DMS153 treated with DMSO at 0.1 percent for 48 hours (cell line): ENCODE results near the gene ACSBG1.

ENCODE experiments used
- DNase-seq: peaks from one replicate; lab custom pipeline; 2025; ENCODE audit not compliant: unreplicated experiment; lab: John Stamatoyannopoulos, UW

ACSBG1 gene

DNA sequence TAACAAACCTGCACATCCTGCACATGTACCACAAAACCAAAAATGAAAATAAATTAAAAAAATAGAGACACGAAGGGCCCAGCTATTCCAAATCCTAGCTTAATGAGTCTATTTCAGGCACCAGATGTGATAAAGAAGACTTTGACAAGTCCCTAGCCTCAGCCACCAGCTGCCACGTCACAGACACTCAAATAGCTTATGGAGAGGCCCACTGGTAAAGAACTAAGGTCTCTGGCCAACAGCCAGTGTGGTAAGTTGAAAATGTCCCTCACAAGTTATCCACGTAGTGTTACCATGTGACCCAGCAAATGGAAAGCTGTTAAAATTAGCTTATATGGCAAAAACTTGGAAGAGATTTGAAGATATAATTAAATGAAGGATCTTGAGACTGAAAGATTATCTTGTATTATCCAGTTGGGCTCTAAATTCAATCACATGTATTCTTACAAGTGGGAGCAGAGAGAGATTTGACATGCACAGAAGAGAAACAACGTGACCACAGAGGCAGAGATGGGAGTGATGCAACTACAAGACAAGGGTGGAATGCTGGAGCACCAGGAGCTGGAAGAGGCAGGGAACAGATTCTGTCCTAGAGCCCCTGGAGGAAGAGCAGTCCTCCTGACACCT, 10.9 kb downstream of the ACSBG1 start:
- DNase-seq = no peak

DNA sequence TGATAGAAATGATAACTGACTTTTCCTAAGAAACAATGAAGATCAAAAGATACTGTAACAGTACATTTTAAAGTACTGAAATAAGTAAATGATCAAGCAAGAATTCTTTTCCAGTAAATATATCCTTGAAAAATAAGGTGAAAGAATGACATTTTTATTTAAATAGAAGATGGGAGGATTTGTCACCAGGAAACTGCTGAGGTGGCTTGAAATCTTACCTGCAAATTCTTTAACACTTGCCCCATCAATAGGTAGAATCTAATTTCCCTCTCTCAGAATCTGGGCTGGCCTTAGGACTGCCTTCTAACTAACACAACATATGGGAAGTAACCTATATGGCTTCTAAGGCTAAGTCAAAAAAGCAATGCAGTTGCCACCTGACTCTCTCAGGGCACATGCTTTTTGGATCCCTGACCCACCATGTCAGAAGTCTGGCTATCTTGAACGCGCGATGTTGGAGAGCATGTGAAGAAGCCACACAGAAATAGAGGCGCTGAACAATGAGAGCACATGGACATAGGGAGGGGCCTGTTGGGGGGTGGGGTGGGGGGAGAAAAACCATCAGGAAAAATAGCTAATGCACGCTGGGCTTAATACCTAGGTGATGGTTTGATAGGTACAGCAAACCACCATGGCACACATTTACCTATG, 11.5 kb downstream of the ACSBG1 start:
- no peak for DNase-seq

DNA sequence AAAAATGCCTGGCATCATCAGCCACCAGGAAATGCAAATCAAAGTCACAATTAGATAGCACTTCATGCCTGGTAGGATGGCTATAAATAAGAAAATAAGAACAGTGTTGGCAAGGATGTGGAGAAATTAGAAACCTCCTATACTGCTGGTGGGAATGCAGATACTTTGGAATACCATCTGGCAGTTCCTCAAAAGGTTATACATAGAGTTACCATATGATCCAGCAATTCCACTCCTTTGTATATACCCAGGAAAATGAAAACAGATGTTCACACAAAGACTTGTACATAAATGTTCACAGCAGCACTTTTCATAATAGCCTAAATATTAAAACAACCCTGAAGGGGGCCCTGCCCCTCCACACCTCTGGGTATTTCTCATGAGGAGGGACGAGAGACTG, 13.7 kb downstream of the ACSBG1 start:
- DNase-seq = no peak

DNA sequence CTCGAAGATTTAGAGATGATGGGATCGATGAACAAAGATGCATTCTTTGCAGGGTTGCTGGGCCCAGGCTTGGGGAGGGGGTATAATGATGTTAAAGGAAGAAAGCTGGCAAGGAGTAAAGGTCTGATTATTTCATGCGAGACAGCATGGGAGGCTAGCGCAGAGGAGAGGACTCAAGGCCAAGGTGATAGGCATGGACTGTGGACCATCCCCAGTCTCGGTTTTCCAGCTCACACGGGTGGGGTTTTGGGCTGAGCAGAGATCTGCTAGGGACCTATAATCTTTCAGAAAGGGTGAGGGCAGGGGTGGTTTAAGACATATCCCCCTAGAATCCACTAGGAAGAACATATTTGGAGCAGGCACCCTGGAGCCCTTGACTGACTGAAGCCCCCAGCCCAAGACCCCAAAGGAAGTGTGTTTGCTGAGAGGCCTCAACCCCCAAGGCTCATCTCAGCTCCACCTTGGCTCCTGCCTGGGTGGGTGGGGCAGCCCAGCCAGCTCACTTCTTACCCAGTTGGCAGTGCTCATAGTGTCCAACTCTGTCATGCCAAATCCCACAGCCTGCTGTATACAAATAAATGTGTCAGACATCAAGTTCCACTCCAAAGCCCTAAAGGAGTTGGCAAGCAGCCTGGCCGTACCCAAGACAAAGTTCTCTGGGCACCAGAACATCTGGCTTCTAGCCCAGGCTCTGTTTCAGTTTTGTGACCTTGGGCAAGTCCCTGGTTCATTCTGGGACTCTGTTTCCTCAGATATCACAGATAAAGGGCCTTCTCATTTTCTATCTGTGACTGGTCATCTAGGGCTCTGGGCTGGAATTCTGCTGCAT, 17.9 kb downstream of the ACSBG1 start:
- no peak for DNase-seq

DNA sequence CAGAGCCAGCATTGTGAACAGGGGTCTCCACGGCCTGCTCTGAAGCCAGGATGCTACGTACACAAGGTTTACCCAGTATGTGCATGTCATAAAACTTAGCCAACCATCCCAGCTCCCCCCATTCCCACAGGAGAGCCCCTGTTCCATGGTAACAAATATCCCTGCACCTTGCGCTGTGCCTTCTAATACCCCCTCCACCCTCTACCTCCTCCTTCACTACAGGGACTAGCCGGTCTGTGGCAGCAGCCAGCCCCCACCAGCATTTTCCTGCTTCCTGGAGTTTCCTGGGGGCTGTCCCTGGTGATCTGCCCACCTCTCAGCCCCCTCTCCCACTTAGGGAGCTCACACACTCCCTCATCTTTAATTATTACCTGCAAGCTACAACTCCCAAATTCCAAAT, 20.4 kb downstream of the ACSBG1 start:
- no peak for DNase-seq

DNA sequence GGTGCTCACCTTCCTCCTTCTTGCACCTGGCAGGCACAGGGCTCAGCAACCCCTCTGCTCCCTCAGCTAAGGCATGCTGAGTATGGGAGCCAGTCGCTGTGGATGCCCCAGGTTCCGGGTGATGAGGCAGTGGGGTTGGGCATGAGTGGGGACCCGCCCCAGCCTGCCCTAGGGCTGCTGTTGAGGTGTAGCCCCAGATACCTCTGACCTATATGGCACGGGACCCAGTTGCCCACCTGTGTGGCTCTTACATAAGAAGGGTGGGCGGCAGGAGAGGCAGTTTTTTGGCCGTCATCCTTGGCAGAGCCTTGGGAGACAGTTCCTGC, 21.0 kb downstream of the ACSBG1 start:
- no peak for DNase-seq

DNA sequence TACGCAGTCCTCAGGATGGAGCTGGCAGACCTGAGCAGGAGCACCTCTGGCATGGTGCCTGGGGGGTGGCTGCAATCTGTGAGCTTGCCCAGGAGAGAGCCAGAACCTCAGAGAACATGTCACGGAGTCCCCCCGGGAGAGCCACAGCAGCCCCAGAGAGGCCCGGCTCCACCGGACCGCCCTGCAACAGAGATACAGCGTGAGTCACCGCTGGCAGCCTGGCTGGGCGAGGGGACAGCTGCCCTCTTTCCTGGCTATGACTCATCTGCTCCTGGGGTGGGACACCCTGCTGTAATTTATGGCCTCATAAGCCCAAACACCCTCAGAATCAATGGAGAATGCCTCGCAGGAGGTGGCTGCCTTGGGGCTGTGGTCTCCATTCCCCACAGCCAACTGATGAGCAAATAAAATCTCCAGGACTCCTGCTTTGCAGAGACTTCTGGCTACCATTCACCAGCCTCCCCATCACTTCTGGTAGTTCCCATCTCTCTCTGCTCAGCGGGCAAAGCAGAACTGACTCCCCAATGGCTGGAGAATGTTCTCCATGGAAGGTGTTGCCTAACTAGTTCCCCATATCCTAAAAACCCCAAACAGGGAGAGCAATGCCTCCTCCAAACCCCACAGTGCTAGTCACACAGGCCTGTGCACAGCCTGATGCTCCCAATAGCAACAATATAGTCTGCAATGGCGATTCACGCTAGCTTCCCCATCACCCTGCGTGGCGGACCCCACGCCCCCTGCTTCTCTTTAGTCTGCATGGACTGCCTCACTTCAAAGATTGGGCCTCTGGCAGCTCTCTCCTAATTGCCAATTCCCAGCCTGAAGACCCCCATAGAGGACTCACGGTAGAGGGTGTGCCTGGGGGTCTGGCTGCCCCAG, 21.6 kb downstream of the ACSBG1 start:
- DNase-seq = no peak

DNA sequence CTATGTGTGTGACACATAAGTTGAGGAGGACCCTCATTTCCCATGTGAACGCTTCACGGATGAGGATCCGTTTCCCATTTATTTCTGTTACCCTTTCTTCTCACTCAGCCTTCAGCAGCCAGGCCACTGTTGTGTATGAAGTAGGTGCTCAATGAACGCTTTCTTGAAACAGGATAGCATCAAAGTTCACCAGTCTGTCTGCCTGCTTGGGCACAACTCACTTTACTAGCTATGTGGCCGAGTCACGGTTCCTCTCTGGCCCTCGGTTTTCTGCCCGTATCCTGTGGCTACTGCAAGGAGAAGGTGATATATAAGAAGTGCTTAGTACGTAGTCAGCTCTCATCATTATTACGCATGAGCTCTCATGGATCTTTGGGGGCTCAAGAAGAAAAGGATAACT, 22.4 kb downstream of the ACSBG1 start:
- DNase-seq = no peak

DNA sequence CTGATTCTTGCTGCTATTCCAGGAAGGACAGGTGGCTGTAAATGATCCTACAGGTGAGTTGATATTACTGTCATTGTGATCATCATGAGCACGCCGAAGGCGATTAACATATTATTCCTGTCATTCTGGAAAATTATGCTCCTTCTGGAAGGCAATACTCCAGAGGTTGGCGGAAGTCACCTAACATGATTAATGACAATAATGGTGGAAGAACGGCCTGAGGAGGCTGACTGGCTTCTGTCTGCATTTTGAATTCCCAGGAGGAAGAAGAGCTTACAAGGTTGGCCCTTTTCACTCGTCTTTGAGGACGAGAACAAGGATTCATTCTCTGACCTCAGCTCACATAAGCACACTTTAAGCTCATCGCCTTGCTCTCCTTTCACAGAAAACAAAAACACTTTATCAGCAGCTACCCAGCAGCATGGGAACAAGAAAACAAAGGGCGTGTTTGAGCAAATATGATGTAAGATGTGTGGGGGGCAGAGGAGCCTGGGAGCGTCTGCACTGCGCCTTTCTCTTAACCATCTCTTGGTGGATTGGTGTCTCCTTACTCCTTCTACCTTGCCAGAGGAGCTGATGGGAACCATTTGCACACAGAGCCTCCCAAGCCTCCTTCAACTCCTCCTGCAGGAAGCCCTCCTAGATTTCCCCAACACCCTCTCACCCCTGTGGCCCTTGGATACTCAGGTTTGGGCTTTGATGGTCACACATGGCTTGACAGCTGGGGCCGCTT, 23.0 kb downstream of the ACSBG1 start:
- no peak for DNase-seq

DNA sequence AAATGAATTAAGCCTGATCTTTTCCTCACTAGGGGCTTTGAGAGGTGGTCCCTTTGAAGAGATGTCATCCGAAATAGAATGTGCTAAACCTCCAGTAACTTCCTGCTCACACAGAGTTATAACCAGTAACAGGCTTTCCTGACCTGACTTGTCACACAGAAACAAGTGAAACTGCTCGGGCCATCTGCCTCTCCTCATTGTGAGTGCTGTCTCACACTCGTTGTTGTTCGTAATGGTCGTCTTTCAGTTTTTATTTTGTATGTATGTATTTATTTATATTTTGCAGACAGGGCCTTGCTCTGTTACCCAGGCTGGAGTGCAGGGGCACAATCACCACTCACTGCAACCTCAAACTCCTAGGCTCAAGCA, 24.0 kb downstream of the ACSBG1 start:
- no peak for DNase-seq

DNA sequence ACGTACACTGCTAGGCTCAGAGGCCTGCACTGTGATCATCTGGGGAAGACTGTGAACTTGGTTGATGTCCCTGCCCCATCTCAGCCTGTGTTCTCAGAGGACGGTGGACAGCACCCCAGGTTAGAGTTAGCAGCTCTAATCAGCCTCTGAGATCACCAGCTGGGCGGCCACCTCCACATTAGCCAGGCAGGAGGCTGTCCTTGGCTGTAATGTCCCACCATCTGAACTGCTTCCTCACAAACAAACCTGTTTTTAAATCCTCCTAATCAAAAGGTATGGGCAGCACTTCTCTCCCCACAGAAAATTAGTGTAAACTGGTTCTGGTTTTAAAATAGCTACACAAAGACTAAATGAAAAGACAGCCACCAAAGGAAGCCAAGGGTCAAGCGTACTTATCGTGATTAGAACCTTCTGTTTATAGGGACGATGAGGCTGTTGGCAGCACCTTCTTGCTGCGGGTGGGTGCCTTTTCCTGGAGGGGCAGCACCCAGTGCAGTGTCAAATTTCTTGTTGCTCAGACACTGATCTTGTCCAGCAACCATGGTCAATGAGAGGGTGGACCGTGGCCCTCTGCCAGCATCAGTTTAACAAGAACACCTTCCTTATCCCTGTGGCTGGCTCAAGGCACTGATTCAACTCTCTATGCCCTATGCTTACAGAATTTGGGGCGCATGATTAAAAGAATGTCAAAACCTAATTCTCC, 24.6 kb downstream of the ACSBG1 start:
- no peak for DNase-seq

DNA sequence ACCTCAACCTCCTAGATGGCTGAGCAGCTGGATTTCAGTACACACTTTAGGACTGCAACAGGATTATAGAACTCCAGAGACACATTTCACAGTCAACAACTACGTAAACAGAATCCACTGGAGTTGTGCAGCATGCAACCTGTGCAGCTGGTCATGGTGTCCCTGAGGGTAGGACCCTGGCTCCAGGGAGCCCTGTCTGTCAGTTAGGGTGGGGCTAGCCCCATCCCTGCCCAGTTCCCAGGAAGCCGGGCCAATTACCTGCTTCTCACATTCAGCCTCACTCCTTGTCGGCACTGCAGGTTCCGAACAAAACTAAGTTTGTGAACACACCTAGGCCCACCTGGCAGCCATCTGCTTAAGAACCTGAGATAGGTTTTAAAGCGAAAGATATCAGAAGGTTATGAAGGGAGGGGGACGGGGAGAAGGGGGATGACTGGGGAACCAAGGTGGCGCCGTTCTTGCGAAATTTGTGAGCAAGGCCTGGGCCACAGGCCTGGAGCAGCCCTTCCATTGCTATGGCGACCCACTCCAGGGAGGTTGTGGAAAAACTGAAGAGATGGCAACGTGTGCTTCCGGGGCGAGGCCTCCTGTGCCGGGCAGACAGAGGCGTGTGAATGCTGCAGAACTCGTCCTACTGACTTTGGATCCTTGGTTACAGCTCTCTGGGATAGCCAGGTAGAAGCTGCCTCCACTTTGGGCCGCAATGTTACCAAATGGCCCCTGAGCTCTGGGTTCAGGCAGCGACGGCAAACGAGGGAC, 25.3 kb downstream of the ACSBG1 start:
- no peak for DNase-seq

DNA sequence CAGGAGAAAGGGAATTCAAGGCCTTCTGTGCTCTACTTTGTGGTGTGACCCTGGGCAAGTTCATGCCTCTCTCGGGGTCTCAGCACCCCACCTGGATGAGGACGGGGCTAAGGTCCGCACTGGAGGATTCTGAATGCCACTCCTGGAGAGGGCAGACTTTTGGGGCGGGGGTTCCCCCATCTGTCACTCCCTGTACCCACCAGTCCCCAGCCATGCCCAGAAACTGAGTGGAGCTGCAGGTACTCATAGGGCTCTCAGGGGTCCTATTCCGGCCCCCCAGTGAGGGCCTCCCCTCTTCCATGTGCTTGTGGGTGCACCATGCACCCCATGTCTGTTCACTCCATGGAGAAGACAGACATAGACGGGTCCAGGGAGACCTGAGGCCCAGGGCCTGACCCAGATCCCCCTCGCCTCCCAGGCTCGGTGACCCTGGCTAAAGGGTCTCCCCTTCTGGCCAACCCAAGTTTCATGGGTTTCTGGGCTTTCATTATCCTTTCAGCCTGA, 26.0 kb downstream of the ACSBG1 start:
- DNase-seq = no peak

DNA sequence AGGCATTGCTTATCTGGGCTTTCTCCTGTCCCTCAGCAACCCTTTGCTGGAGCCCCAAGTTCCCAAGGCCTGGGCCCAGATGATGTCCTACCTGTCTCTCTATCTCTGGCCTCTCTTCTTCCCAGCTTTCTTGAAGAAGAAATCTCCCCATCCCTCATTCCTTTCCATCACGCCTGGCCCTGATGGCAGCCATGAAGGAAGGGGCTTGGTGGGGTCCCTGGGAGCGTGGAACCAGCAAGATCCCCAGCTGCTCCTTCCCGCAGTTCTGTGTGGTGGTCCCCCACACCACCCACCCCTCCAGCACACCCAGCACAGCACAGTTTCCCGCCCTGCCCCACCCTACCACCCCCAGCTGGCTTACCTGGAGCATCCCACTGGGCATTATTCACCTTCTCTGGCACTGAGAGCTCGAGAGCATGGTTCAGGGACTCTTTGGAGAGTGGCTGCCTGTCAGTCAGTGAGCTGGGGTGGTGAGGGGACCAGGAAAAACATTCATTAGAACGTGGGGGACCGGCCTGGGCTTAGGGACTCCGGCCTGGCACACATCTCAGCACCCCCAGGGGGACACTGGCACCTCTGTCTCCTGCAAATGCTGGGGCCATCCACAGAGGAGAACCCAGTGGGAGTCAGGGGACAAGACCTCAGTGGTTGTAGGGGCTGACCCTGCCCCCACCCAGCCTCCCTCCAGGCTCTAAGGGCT, 26.6 kb downstream of the ACSBG1 start:
- no peak for DNase-seq

DNA sequence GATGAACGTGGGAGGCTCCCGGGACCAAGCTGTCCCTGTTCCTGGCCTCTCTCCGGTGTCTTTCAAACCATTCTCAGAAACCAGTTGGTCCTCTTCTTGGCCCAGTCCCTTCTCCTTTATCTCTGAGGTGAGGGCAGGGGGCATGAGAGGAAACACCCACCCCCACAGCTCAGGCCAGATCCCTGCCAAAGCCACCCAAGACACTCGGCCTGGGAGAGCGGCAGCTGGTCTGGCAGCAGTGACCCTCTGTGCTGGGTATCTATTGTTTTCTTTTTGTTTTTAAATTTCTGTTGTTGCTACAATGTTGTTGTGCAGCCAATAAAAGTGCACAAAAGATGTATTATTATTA, 27.3 kb downstream of the ACSBG1 start:
- no peak for DNase-seq

DNA sequence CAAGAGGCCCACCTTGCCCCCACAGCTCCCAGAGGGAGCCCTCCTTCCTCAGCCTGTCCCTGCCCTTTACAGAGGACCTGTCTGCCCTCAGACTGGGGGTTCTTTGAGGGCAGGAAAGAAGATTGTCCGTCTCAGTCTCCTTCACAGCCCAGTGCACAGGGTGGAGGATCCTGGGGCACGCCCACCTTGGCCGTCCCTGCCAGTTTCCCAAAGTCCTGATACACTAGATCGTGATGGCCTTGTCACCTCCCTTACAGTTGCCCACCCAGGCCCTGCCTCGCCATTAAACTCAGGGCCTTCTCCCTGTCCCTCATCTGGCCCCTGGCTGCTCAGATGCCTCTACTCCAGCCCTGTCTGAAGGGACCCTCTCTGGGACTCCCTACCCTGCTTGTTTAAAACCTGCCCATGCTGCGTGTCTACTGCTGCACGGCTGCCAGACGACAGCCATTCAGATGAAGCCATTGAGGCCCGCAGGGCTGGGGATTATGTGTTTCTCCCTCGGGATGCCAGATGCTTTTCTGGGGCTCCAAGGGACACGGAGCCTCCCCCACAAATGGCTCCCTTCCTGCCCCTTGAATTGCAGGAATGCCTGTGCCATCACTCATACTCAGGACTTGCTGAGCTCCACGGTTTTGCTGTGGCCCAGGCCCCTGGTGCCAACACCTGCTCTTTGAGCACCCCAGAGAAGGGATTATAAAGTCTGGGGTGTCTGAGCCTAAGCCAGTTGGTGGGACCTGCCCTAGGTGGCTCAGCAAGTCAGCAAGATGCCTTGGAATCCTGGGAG, 27.8 kb downstream of the ACSBG1 start:
- no peak for DNase-seq

DNA sequence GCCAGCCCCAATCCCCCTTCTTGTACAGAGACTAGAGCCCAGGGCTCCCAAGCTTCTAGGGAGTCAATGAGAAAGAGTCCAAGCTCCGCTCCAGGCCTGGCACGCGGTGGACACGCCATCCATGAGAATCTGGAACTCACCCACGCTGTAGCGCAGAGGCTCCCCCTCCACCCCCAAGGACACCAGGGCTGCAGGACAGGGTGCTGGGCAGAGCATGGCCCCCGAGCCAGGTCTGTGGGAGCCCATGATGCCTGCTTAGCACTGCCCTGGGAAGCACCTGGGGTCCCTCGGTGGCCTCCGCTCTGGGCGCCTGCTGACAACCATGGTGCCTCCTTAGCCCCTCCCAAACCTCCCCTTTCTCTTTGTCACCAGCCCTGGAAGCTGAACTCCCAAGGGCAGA, 28.5 kb downstream of the ACSBG1 start:
- DNase-seq = no peak

DNA sequence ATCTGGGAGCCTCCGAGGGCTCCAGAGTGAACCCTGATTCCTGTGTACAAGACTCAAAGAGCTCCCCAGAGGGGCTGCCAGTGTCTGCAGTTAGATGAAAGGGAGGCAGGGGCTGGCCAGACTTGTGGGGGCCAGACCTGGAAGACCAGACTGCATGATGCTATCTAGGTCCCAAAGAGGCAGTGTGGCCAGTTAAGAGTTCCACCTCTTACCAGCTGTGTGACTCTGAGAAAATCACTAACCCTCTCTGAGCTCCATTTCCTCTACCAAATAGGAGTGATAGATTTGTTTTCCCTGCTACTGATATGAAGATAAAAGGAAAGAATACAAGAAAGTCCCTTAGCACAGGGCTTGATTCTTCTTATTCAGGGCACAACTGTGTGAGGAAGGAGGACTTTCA, 29.0 kb downstream of the ACSBG1 start:
- DNase-seq = no peak
